ENCODE data around the gene RAB3A. TPM values are rescaled to one million over a fixed set of nuclear protein-coding genes. Genes with fewer than 3 reads are reported as not detected.

RAB3A gene
- total RNA-seq, 2 donors from 2014 or later: 2.5 to 6.0 TPM

DNA sequence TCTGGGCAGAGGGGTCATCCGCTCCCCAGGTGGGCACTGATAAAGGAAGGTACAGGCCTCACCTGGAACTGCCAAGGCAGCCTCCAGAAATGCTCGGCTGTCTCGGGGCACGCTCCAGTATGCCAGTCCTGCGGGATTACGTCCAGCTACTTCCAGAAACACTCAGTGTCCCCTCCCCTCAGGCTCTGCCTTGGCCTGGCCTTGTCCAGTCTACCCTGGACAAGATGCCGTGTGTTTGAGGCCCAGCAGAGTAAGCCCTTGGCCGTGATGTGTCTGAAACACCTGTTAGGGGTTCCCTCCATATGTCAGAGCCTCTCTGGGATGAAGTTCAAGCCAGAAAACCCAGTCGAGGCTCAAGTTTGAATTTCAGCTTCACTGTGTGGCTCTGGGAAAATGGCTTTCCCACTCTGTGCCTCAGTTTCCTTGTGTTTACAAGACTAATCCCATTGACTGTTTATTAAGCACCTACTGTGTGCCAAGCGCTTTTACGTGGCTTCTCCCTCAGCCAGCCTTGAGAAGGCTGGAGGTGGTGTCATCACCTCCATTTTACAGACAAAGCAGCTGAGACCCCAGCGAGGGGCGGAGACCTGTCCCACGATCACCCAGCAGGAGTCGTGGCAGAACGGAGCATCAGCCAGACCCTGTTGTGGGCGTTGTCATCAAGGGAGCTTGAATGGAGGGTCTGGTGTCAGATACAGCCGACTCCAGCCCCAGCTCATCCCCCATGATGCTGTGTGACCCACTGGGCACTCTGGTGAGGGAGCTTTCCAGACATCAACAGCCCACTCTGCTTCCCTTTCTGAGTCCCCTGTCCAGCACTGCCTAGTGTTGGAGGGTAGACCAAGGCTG lies 52.8 kb downstream of the RAB3A start:
- Histone ChIP-seq H3K4me3 (no peak overlapping the region), H3K4me1 (replicated peaks) (peaks cover 6% of the 10 kb centered on the region), H3K27ac (no peak overlapping the region), H3K36me3 (peaks cover 0 to under 1% of the 10 kb centered on the region in 2 donors), H3K27me3 (replicated peaks; ENCODE audit: insufficient read depth) (no peaks in the 10 kb centered on the region), H3K9me3 (no peaks in the 10 kb centered on the region)
- no peak for TF ChIP-seq POLR2AphosphoS5 (IDR thresholded peaks at IDR 0.05)
- no peak for TF ChIP-seq POLR2A (IDR thresholded peaks at IDR 0.05)
- TF ChIP-seq, protein P1, sequence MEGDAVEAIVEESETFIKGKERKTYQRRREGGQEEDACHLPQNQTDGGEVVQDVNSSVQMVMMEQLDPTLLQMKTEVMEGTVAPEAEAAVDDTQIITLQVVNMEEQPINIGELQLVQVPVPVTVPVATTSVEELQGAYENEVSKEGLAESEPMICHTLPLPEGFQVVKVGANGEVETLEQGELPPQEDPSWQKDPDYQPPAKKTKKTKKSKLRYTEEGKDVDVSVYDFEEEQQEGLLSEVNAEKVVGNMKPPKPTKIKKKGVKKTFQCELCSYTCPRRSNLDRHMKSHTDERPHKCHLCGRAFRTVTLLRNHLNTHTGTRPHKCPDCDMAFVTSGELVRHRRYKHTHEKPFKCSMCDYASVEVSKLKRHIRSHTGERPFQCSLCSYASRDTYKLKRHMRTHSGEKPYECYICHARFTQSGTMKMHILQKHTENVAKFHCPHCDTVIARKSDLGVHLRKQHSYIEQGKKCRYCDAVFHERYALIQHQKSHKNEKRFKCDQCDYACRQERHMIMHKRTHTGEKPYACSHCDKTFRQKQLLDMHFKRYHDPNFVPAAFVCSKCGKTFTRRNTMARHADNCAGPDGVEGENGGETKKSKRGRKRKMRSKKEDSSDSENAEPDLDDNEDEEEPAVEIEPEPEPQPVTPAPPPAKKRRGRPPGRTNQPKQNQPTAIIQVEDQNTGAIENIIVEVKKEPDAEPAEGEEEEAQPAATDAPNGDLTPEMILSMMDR (IDR thresholded peaks at IDR 0.05): no peak
- intact Hi-C loops (cut with DNase I): loop anchor here (5.0 to 10.0 kb wide), 2 partner anchors 34 to 146 kb away; partner anchors contain the start of gene ARRDC2
- 85% methylated on average over 18 of the region's 18 CpGs for WGBS
- no peak for DNase-seq (ENCODE audit: low spot score)

DNA sequence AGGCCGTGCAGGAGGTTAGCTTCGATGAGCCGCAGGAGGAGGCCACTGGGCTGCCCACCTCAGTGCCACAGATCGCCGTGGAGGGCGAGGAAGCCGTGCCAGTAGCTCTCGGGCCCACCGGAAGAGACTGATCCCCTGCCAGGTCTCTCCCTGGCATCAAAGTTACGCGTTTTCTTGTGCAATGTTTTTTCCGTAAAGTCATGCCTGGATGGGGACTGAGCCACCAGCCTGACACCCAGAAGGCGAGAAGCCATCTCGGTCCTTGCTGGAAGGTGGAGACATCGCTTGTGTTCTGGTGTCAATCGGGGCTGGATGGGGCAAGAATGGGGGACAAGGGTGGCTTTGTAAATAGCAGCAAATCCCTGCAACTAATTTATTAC lies 54.3 kb downstream of the RAB3A start:
- intact Hi-C loops (cut with DNase I): no loop called here
- Histone ChIP-seq H3K27ac (no peak overlapping the region), H3K36me3 (peaks cover 0 to 15% of the 10 kb centered on the region in 2 donors), H3K4me3 (no peak overlapping the region), H3K4me1 (replicated peaks) (peaks cover 4% of the 10 kb centered on the region), H3K27me3 (replicated peaks; ENCODE audit: insufficient read depth) (no peaks in the 10 kb centered on the region), H3K9me3 (no peaks in the 10 kb centered on the region)
- DNase-seq (ENCODE audit: low spot score): no peak
- TF ChIP-seq POLR2AphosphoS5 (IDR thresholded peaks at IDR 0.05): no peak
- TF ChIP-seq, protein P1 (IDR thresholded peaks at IDR 0.05): no peak
- no peak for TF ChIP-seq POLR2A (IDR thresholded peaks at IDR 0.05)
- WGBS: 87% methylated on average over 11 of the region's 16 CpGs

DNA sequence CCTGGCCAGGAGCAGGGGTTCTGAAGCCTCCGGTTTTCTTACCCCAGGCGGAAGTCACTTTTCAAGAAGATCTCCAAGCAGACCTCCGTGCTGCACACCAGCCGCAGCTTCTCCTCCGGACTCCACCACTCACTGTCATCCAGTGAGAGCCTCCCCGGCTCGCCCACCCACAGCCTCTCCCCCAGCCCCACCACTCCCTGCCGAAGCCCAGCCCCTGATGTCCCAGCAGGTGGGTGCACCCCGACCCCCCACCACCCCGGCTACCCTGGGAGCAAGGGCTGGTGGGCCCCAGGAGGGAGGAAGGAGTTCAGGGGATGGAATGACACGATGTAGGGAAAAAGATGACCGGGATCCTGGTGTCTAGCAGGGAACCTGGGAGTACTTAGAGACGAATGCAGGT lies 56.4 kb downstream of the RAB3A start:
- no peak overlapping the region for H3K4me3 ChIP-seq
- 93% methylated on average over 13 of the region's 13 CpGs for WGBS
- DNase-seq (ENCODE audit: low spot score): no peak

More for the DNA sequence above, 56.4 kb downstream of the RAB3A start:
- Histone ChIP-seq H3K27ac (no peak overlapping the region), H3K9me3 (no peaks in the 10 kb centered on the region), H3K27me3 (replicated peaks; ENCODE audit: insufficient read depth) (no peaks in the 10 kb centered on the region), H3K4me1 (replicated peaks) (no peaks in the 10 kb centered on the region), H3K36me3 (peaks cover 0 to 15% of the 10 kb centered on the region in 2 donors)
- TF ChIP-seq, protein P1 (IDR thresholded peaks at IDR 0.05): no peak
- no peak for TF ChIP-seq POLR2A (IDR thresholded peaks at IDR 0.05)
- no peak for TF ChIP-seq POLR2AphosphoS5 (IDR thresholded peaks at IDR 0.05)
- intact Hi-C loops (cut with DNase I): no loop called here

Small RNA genes within 50 kb of the gene (small RNA-seq; reads per million reads assigned to genes)
- gene IFI30: 0 reads per million in 2 donors

Other genes starting within 250 kb of the RAB3A start
- gene KCNN1, start 236.9 kb downstream of the RAB3A start, total RNA-seq: 1 to 10 TPM in 1 of 2 donors, under 1 TPM in 1; 0.36 to 5.6 TPM
- gene ARRDC2, start 195.9 kb downstream of the RAB3A start, total RNA-seq: 10 to 100 TPM; 57.1 to 75.9 TPM
- under 1 TPM; 0.62 to 0.73 TPM for gene IL12RB1, start 117.1 kb downstream of the RAB3A start, total RNA-seq
- 10 to 100 TPM in 1 of 2 donors, 1 to 10 TPM in 1; 6.1 to 10.8 TPM for gene MAST3, start 106.3 kb downstream of the RAB3A start, total RNA-seq
- 10 to 100 TPM; 41.3 to 71.6 TPM for gene PIK3R2, start 50.9 kb downstream of the RAB3A start, total RNA-seq
- 10 to 100 TPM; 20.9 to 22.5 TPM for gene IFI30, start 30.2 kb downstream of the RAB3A start, total RNA-seq
- 10 to 100 TPM in 1 of 2 donors, 1 to 10 TPM in 1; 8.5 to 21.1 TPM for gene MPV17L2, start 10.8 kb downstream of the RAB3A start, total RNA-seq
- 1 to 10 TPM in 1 of 2 donors, under 1 TPM in 1; 0.27 to 1.6 TPM for gene PDE4C, start 22.4 kb upstream of the RAB3A start, total RNA-seq
- gene IQCN, start 70.4 kb upstream of the RAB3A start, total RNA-seq: 10 to 100 TPM in 1 of 2 donors, 1 to 10 TPM in 1; 4.1 to 19.5 TPM
- gene JUND, start 77.6 kb upstream of the RAB3A start, total RNA-seq: 100 to 1,000 TPM; 521 to 844 TPM
- gene LSM4, start 119.0 kb upstream of the RAB3A start, total RNA-seq: 100 to 1,000 TPM; 157 to 215 TPM
- 10 to 100 TPM; 18.0 to 37.3 TPM for gene PGPEP1, start 136.6 kb upstream of the RAB3A start, total RNA-seq
- gene GDF15, start 182.1 kb upstream of the RAB3A start, total RNA-seq: 100 to 1,000 TPM in 1 of 2 donors, 10 to 100 TPM in 1; 49.6 to 136 TPM
- gene LRRC25, start 193.6 kb upstream of the RAB3A start, total RNA-seq: 1 to 10 TPM; 1.6 to 5.5 TPM
- gene SSBP4, start 215.4 kb upstream of the RAB3A start, total RNA-seq: 100 to 1,000 TPM in 1 of 2 donors, 10 to 100 TPM in 1; 71.5 to 120 TPM
- 100 to 1,000 TPM in 1 of 2 donors, 10 to 100 TPM in 1; 71.6 to 690 TPM for gene ISYNA1, start 234.1 kb upstream of the RAB3A start, total RNA-seq

All from prostate gland (tissue), 2 donors.